ENCODE results near the gene AKR1C2. TPM values are rescaled to one million over a fixed set of nuclear protein-coding genes. Genes with fewer than 3 reads are reported as not detected.

Gene AKR1C2
- total and polyA plus RNA-seq, 2 experiments from 2014 or later = 13.7 to 20.9 TPM

DNA sequence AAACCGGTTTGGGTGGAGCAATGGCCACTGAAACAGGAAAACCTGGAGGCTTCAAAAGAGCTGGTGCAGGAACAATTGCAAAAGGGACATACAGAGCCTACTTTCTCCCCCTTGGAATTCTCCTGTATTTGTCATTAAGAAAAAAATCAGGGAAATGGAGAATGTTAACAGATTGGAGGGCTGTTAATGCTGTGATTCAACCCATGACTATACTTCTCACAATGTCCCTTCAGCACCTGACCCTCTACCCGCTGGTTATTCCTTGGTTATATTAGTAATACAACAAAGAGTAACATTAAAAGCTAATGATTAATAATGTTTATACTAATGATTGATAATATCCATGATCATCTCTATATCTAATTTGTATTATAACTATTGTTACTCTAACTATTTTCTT, 34.4 kb upstream of the AKR1C2 start:
- Histone ChIP-seq H3K4me2 (ENCODE audit: unreplicated experiment) (no peak overlapping the region), H2AFZ (no peak overlapping the region), H3K27me3 (replicated peaks; ENCODE audit: insufficient read depth) (no peaks in the 10 kb centered on the region), H3K4me3 (no peak overlapping the region), H3K9ac (no peak overlapping the region), H3K36me3 (ENCODE audit: low read depth) (no peaks in the 10 kb centered on the region), H3K9me2 (ENCODE audit: insufficient read depth) (no peaks in the 10 kb centered on the region), H4K20me1 (ENCODE audit: insufficient read depth) (no peaks in the 10 kb centered on the region), H3K4me1 (ENCODE audit: insufficient read depth) (peaks cover 8% of the 10 kb centered on the region; the same call in 1 of the 2 replicates), H3K79me2 (ENCODE audit: insufficient read depth) (no peaks in the 10 kb centered on the region), H3F3A (ENCODE audit: insufficient read depth) (peaks cover 12% of the 10 kb centered on the region), H3K9me3 (ENCODE audit: low read depth) (no peaks in the 10 kb centered on the region), H3K27ac (no peak overlapping the region)
- in situ Hi-C loops (cut with MboI) = no loop called here
- no peak for DNase-seq
- TF ChIP-seq EZH2phosphoT487 (IDR thresholded peaks at IDR 0.05; ENCODE audit: insufficient read depth, low read depth) = no peak
- no peak for TF ChIP-seq EZH2 (IDR thresholded peaks at IDR 0.05; ENCODE audit: insufficient read depth, poor library complexity, severe bottlenecking)
- 71 to 76% methylated on average over 2 of the region's 2 CpGs for WGBS, 2 experiments (ENCODE audit: low coverage in 1 of 2, low lambda C conversion rate in 2 of 2, missing lambda C conversion rate in 2 of 2)

DNA sequence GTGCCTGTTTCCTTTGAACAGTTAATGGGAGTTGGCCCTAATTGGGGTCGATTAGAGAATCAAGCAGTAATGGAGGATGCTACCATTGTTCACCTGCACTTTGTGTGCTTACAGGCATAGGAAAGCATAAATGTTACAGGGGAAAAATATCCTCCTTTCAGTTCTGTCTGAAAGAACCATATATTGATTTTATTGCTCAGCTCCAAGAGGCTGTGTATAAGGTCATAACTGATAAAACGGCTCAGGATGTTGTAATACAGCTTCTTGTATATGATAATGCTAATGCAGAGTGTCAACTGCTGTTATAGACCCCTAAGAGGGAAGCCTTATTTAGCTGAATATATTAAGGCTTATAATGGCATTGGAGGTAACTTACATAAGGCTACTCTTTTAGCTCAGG, 32.9 kb upstream of the AKR1C2 start:
- no peaks in the 10 kb centered on the region for H3K9me3 ChIP-seq (ENCODE audit: low read depth)
- WGBS, 2 experiments (ENCODE audit: low coverage in 1 of 2, low lambda C conversion rate in 2 of 2, missing lambda C conversion rate in 2 of 2) = 16 to 20% methylated on average over 2 of the region's 2 CpGs

DNA sequence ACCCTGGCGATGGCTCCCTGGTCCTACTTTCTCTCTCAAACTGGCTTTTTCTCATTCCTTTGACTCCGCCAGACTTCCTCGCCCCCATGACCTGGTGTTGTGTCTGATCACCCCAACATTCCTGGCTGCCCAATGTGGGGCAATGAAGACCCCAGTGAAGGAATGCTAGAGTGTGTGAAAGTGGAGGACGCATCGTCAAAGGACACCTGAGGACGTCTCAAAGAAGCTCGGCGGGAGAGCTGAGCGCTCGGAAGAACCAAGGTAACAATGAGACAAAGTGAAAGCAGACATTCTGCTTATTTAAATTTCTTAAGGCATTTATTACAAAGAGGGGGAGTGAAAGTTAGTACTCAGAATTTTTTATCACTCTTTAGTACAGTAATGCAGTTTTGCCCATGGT, 31.7 kb upstream of the AKR1C2 start:
- H3K27ac ChIP-seq = no peak overlapping the region
- H3K4me1 ChIP-seq (ENCODE audit: insufficient read depth) = peaks cover 11% of the 10 kb centered on the region; the same call in 1 of the 2 replicates
- in situ Hi-C loops (cut with MboI) = no loop called here
- no peak overlapping the region for H2AFZ ChIP-seq
- no peaks in the 10 kb centered on the region for H3K9me2 ChIP-seq (ENCODE audit: insufficient read depth)
- H3K4me2 ChIP-seq (ENCODE audit: unreplicated experiment) = no peak overlapping the region
- H3K9ac ChIP-seq = no peak overlapping the region
- no peaks in the 10 kb centered on the region for H3K9me3 ChIP-seq (ENCODE audit: low read depth)
- peaks cover 12% of the 10 kb centered on the region for H3F3A ChIP-seq (ENCODE audit: insufficient read depth)
- H3K27me3 ChIP-seq (replicated peaks; ENCODE audit: insufficient read depth) = no peaks in the 10 kb centered on the region
- TF ChIP-seq EZH2 (IDR thresholded peaks at IDR 0.05; ENCODE audit: insufficient read depth, poor library complexity, severe bottlenecking) (no peak), EZH2phosphoT487 (IDR thresholded peaks at IDR 0.05; ENCODE audit: insufficient read depth, low read depth) (no peak)
- H3K79me2 ChIP-seq (ENCODE audit: insufficient read depth) = no peaks in the 10 kb centered on the region
- H3K4me3 ChIP-seq = no peak overlapping the region
- H4K20me1 ChIP-seq (ENCODE audit: insufficient read depth) = no peaks in the 10 kb centered on the region
- DNase-seq = no peak
- 87 to 91% methylated on average over 10 of the region's 10 CpGs for WGBS, 2 experiments (ENCODE audit: low coverage in 1 of 2, low lambda C conversion rate in 2 of 2, missing lambda C conversion rate in 2 of 2)
- no peaks in the 10 kb centered on the region for H3K36me3 ChIP-seq (ENCODE audit: low read depth)

More for the DNA sequence above, 32.9 kb upstream of the AKR1C2 start:
- H3F3A ChIP-seq (ENCODE audit: insufficient read depth) = peaks cover 12% of the 10 kb centered on the region
- no peak overlapping the region for H3K9ac ChIP-seq
- H3K4me2 ChIP-seq (ENCODE audit: unreplicated experiment) = no peak overlapping the region
- no peak overlapping the region for H3K4me3 ChIP-seq
- H3K27ac ChIP-seq = no peak overlapping the region
- no peaks in the 10 kb centered on the region for H3K9me2 ChIP-seq (ENCODE audit: insufficient read depth)
- TF ChIP-seq EZH2 (IDR thresholded peaks at IDR 0.05; ENCODE audit: insufficient read depth, poor library complexity, severe bottlenecking) (no peak), EZH2phosphoT487 (IDR thresholded peaks at IDR 0.05; ENCODE audit: insufficient read depth, low read depth) (no peak)
- in situ Hi-C loops (cut with MboI) = no loop called here
- no peak for DNase-seq
- no peaks in the 10 kb centered on the region for H4K20me1 ChIP-seq (ENCODE audit: insufficient read depth)
- H2AFZ ChIP-seq = no peak overlapping the region
- peaks cover 11% of the 10 kb centered on the region; the same call in 1 of the 2 replicates for H3K4me1 ChIP-seq (ENCODE audit: insufficient read depth)
- H3K27me3 ChIP-seq (replicated peaks; ENCODE audit: insufficient read depth) = no peaks in the 10 kb centered on the region
- H3K79me2 ChIP-seq (ENCODE audit: insufficient read depth) = no peaks in the 10 kb centered on the region
- no peaks in the 10 kb centered on the region for H3K36me3 ChIP-seq (ENCODE audit: low read depth)

DNA sequence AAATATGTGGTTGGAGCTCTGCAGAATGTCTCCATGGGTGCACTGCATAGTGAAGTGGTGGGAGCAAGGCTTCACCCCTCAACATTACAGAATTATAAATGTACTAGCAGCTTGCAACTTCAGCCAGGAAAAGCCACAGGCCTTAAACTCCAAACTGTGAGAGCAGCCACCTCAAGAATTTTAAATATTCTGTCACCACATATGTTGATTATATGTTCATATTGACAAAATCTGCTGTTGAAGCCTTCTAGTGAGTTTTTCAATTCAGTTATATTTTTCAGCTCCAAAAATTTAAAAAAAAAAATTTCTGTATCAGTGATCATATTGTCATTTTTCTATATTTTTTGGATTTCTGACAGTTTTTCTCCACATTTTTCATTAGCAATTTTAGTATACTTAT, 30.9 kb upstream of the AKR1C2 start:
- TF ChIP-seq EZH2 (IDR thresholded peaks at IDR 0.05; ENCODE audit: insufficient read depth, poor library complexity, severe bottlenecking) (no peak), EZH2phosphoT487 (IDR thresholded peaks at IDR 0.05; ENCODE audit: insufficient read depth, low read depth) (no peak)

More for the DNA sequence above, 30.9 kb upstream of the AKR1C2 start:
- in situ Hi-C loops (cut with MboI) = no loop called here
- H4K20me1 ChIP-seq (ENCODE audit: insufficient read depth) = no peaks in the 10 kb centered on the region
- H3F3A ChIP-seq (ENCODE audit: insufficient read depth) = peaks cover 12% of the 10 kb centered on the region
- no peaks in the 10 kb centered on the region for H3K27me3 ChIP-seq (replicated peaks; ENCODE audit: insufficient read depth)
- DNase-seq = no peak
- no peak overlapping the region for H3K9ac ChIP-seq
- H3K27ac ChIP-seq = no peak overlapping the region
- no peaks in the 10 kb centered on the region for H3K9me3 ChIP-seq (ENCODE audit: low read depth)
- H2AFZ ChIP-seq = no peak overlapping the region
- H3K9me2 ChIP-seq (ENCODE audit: insufficient read depth) = no peaks in the 10 kb centered on the region
- H3K79me2 ChIP-seq (ENCODE audit: insufficient read depth) = no peaks in the 10 kb centered on the region
- no peak overlapping the region for H3K4me2 ChIP-seq (ENCODE audit: unreplicated experiment)
- no peak overlapping the region for H3K4me3 ChIP-seq
- peaks cover 11% of the 10 kb centered on the region; the same call in 1 of the 2 replicates for H3K4me1 ChIP-seq (ENCODE audit: insufficient read depth)
- H3K36me3 ChIP-seq (ENCODE audit: low read depth) = no peaks in the 10 kb centered on the region
